Measurements from ENCODE around the gene KRT77.
"Not testable (repeated sequence)": the region's sequence is repeated elsewhere in the genome, so short reads cannot be mapped to it uniquely, and the experiment has no call there.

Gene KRT77

DNA sequence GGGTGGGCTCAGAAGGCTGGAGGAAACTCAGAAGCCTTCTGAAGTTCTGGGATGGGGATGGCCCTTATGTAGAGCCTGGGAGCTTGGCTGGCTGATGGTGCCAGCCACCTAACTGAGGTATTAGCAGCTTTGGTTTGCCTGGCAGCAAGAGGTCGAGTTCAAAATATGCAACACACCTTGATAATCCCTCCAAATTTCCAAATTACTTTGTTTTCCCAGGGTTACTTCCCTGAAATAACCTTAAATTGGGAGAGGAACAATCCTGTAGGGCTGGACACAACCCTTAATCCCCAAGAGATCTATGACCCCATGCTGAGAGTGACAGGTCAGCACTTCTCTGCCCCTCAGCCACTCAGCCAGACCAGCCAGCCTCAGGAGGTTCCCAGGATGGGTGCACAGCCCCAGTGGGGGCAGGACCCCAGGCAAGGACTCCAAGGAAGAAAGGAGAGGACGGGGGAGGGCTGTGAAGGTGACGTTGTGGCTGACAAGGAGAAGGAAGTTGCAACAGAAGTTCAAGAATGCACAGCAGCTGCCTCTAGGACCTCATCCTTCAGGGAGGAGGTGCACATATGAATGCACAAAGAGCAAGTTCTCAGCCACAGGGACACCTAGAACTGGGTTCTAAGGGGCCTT, 18.6 kb upstream of the KRT77 start:
- DNase-seq, result no peak

DNA sequence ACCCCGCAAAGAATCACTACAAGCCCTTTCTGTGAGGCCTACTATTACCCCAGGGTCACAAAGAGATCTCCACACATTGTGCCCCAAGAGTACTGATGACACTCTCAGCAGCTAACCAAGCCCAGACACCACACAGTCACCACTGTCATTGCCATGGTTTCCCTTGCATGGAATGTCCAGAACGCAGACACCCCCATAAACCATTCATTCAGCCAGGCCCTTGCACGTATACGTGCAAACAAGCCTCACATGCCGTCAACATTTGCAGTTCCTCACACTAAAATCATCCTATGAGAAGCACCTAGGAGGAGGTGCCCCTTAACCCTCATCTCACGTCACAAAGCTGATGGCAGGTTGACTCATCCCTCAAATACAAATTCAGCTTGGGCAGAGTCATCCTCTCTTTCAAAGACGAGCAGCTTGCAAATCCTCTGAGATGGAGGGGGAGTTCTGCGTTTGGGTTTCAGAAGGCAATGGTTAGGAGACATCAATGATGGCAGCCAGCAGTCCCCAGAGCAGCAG, 17.1 kb upstream of the KRT77 start:
- no peak for DNase-seq

DNA sequence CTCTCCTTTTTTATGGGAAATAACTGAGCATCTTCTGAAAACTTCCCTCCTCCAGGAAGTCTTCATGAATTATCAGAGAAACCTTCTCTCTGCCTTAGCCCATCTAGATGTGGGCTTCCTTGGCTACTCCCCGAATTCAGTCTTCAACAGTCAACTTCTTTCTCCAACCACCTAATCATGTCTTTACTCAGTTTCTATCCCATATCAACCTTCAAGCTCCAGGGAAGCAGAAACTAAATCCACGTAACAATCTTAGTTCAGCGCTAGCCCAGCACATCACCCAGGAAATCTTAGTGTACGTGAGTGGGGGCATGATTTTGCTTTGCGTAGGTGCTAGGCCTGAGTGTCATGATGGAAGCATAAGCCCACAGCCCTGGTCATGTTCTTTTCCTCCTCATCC, 12.7 kb upstream of the KRT77 start:
- no peak for DNase-seq

DNA sequence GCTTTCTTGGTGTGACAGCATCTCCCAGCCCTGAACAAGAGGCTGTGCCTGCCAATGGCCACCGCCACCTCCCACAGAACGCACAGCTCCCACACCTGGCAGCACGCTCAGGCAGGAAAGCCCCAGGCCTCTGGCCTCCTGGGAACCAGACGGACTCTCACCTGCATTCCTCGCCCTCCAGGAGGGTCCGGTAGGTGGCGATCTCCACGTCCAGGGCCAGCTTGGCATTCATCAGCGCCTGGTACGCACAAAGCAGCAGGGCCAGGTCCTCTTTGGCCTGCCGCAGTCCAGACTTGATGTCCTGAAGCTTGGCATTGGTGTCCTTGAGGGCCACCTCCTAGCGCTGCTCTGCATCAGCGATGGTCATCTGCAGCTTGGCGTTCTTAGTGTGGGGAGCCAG, 12.1 kb upstream of the KRT77 start:
- no peak for DNase-seq

DNA sequence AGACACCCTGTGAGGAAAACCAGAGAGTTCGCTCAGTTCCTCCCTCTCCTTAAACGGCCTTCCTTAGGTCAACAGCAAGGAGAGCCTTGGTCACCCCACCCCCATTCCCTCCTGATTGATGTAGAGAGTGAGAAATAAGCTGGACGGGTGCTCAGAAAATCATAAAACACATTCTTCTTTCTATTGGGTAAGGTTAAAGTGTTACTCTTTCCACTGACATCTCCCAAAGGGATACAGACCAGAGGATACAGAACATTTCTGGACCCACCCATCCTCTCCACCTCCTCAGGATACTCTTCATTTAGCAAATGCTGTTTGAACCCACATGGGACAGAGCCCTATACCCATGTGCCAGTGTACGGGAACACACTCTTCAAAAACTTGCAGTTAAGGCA, 11.6 kb upstream of the KRT77 start:
- no peak for DNase-seq

DNA sequence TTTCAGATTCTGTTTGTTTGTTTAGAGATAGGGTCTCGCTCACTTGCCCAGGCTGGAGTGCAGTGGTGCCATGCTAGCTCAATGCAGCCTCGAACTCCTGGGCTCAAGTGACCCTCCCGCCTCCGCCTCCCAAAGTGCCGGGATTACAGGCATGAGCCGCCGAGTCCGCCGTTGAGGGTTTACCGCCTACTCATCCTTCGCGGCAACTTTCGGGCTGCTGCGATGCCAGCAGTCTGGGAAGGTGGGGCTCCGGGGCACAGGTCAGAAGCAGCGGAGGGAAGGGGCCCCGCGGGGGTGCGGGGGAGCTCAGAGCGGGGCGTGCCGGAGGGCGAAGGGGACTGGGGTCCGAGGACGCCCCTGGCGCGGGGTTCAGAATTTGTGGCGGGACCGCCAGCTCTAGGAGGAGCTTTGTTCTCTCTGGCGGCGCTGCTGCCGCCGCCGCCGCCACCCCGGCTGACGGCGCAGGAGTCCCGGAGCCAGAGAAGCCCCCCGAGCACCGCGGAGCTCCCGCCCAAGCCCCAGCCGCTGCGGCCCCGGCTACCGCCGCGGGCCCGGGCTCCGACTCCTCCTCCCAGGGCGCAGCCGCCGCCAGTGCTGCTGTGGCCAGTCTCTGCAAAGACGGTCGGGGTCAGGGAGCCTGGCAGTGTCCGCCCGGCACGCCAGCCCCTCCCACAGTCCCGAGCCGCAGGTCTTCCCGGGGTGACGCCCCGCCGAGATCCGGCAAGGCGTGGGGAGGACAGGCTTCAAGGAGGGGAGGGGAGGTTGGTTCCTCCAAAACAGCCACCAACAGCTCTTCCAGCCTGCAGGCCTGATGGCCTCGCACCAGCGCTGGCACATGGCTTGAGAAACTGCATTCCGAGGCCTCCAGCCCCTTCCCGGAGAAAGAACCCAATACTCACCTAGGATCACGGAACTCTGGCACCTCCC, 10.9 kb upstream of the KRT77 start:
- DNase-seq, result peak; percentile 26 to 36

DNA sequence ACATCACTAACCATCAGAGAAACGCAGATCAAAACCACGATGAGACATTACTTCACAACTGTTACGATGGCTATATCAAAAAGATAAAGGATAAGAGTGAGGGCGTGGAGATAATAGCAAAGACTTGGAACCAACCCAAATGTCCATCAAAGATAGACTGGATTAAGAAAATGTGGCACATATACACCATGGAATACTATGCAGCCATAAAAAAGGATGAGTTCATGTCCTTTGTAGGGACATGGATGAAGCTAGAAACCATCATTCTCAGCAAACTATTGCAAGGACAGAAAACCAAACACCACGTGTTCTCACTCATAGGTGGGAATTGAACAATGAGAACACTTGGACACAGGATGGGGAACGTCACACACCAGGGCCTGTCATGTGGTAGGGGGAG, 8.8 kb upstream of the KRT77 start:
- not testable (repeated sequence) for DNase-seq

DNA sequence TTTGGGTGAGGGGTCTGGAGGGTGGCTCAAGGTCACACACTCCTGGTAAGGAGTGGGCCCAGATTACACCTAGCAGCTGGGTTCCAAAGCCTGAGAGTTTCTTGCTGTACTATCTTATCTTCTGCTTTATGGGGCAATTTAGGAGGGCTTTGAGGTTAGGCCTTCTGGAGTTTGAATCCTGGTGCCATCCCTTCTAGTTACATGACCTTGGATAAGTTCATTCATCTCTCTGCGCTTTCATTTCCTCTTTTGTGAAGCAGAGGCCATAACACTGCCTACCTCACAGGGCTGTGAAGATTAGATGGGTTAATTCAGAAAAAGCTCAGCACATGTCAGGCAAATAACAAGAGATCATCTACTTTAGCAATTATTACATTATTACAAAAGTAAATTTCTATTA, 7.4 kb upstream of the KRT77 start:
- no peak for DNase-seq

DNA sequence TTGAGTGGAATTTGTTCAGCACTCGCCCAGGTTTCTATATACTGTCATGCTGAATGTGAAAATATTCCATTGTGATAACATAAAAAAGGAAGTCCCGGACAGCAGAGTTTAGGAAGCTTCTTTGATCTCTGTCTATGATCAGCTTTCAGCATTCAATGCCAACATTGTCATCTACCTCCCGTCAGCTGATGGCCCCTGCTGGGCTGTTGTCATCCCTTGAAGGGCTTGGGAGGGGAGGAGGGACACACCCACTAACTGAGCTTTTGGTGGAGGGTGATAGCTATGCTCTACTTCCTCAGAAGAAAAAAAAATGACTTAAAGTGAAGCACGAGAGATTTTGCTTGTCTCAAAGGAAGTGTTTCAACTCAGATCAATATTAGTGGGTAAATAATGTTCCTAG, 4.7 kb upstream of the KRT77 start:
- DNase-seq, result no peak

DNA sequence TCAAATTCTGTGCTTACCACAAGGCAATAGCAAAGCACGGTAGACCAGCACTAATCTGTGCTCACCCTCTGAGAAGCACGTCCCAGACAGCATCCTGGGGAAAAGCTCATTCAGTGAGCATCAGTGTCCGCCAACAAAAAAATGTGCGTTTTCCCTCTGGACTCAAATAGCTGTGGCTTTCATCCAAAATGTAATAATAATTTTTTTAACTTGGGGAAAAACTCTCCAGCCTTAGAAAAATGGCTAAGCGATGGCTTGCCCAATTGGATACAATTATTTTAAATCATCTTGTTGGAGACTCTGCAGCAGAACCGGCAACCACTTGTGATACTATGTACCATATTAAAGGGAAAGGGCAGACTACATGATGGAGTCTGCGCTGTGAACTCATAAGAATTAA, 1.1 kb upstream of the KRT77 start:
- DNase-seq, result no peak

DNA sequence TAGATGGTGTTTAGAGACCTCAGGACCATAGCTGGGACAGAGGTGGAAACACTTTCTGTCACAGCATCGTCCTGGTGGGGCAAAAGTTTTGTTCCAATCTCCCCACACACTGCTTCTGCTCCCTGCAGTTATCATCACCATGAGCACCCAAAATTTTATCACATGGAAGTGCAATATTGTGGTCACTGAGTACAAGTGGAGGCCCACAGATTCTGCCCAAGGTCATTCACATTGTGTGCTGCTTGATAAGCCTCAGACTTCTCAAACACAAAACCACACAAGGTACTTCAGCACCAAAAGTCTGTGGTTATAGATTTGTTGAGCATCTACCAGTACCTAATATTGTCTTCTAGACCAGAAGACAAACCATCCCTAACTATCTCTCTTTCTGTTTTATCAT, 554 bp upstream of the KRT77 start:
- DNase-seq, result no peak

DNA sequence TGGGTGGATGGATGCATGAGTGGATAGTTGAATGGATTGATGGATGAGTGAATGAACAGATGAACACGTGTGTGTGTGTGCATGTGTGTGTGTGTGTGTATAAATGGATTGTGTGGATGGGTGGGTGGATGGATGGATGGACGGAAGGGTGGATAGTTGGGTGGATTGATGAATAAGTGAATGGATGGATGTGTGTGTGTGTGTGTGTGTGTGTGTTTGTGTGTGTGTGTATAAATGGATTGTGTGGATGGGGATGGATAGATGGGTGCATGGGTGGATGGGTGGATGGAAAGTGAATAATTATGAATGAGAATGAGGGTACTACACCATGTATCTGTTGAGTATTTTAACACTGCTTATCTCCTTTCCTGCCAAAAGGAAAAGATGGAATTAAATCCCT, 986 bp downstream of the KRT77 start:
- no peak for DNase-seq

DNA sequence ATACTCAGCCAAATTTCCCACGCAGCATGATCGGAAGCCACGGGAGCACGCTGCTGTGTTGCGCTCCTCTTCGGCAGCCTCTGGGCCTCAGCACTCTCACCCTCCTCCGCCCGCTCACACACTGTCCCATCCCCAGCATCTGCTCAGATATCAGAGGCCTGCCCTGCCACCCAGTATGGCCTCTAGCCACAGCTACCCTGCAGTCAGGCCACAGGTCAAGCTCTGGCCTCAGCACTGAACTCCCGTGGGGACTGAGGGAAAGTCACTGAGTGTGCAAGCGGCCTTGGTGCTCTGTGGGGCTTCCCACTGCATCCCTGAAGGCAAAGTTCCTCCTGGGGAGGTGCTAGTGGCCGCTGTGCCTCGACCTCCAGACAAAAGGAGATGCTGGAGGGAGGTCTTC, 2.0 kb downstream of the KRT77 start:
- DNase-seq, result no peak

DNA sequence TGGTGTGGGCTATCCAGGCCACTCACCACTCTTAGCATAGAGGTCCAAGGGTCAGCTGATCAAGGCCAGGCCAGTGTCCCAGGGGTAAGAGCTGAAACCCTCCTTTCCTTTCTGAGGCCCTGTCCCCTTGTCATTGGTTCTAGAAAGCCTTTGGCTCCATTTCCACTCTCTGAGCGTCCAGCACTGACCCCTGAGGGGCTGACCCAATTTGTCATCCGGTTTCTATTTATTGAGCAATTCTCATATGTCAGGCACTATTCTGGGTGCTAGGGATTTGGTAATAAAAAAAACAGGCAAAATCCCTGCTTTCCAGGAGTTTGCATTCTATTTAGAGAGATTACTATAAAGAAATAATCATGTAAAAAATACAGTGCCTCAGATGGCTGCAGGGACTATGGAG, 3.4 kb downstream of the KRT77 start:
- DNase-seq, result no peak

DNA sequence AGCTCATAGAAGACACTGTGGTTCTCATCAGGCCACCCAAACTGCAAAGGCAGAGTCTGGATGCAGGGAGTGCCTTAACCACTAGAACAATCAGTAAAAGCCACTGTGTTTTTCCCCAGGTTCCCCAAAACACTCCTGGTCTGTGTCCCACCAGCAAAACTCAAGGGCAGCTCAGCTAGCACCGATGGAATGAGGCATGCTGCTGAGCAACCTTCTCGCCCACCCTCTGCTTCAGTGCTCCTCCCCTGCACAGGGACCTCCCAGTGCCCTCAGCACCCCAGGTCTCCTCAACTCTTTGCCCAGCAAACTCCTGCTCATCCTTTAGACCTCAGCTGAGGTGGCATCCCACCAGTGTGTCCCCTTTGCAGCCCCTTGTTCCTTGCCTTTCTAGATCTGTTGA, 4.0 kb downstream of the KRT77 start:
- DNase-seq, result no peak

DNA sequence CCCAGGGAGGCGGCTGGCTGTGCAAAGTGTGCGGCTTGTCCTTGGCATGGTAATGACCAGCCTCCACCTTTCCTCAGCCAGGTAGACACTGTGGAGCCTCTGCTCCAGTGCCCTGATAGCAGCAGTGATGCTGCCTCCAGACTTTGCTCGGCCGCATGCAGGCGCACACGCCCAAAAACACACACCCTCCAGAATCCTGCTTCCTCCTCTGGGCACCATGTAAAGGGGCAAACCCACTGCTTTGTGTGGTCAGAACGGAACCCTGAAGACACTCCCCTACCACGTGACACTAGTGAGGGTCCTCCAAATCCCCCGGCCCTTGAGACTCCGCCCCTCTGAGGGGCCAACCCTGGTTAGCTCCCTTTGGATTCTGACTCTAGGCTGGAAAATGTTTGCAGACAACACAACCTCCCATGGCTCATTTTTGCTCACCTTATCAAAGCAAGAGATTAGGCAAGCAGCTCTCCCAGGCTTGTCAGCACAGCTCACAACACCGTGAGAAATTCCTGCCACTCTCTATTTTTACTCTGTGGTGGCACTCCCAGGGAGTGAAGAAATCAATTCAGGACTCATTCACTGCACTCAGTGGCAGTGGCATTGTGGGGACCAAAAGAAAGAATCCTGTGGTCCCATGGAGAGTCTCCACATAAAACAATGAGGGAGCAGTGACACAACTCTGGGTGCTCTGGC, 4.5 kb downstream of the KRT77 start:
- no peak for DNase-seq

DNA sequence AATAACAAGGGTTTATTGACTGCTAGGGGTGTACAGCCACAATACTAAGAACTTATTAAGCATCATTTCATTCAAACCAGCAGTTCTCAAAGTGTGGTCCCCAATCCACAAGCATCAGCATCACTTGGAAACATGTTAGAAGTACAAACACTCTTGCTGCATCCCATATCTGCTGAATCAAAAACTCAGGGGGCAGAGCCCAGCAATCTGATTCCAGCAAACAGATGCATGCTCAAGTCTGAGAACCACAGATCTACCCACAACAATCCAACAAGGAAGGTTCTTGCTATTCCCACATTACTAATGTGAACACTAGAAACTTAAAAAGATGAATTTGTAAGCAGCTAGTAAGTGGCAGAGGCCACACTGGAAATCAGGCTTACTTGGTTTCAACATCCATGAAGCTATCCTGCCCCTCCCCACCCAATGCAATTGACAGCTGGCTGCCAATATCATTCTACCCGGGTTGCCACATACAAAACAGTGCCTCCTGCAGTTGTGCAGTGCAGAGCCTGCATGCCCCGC, 6.2 kb downstream of the KRT77 start:
- no peak for DNase-seq

DNA sequence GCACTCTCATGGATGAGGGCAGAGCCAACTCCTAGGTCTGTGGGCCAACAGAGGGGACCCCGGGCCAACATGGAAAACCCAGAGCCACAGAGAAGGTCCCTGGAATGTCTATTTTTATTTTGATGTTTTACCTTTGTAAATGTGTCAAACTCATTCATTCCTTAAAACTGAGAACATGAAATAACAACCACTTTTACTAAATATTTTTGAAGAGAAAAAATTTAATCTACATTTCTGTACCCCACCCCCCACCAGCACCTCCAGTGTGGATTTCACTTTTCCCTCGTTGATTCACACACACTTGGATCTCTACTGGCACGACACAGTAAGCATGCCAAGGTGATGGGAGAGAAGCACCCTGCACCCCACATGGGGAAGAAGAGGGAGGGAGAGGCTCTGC, 6.7 kb downstream of the KRT77 start:
- DNase-seq, result no peak

DNA sequence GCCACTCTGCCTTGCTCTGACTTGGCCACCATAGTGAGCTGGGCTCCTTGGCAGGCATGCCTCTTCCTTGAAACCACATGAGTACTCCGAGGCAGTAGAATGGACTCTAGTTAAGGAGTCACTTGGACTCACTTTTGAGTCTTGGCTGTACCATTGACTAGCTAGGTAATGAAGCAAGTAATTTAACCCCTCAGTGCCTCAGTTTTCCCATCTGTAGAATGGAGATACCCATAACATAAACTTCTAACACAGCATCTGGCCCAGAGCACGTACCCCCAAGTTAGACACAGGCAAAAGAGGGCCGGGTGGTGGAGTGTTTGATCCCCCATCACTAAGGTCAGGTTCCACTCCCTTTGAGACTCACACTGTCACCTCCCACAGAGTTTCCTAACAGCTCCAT, 8.3 kb downstream of the KRT77 start:
- DNase-seq, result no peak

DNA sequence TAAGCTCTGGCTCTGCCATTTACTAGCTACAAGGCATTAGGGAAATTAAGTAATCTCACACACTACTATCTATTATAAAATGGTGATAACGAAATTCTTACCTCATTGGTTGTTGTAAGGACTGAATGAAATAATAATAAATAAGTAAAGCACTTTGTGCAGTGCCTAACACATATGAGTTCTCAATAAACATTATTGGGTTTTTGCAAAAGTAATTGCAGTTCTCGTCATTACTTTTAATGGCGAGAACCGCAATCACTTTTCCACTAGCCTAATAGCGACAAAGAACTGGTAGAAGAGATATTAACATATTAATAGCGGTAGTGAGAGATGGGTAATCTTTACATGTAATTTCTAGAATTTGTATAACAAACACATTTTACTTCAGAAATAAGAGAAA, 9.2 kb downstream of the KRT77 start:
- DNase-seq, result no peak

DNA sequence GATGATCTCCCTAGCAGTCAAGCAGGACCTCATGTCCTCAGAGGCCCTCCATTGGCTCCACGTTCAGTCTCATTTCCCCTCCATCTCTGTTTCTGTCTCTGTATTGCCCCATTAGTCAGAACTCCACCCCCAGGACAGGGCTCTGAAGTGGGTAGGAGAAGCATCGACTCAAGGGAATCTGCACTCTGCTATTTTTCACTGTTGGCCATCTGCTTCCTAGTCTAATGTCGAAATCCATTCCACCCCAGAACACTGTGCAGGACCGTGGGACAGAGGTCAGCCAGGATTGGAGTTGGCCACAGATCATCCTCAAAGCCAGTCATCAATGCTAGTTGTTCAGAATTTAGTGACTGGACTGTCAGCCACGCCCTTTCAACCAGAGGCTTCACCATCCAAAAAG, 10.1 kb downstream of the KRT77 start:
- no peak for DNase-seq

DNA sequence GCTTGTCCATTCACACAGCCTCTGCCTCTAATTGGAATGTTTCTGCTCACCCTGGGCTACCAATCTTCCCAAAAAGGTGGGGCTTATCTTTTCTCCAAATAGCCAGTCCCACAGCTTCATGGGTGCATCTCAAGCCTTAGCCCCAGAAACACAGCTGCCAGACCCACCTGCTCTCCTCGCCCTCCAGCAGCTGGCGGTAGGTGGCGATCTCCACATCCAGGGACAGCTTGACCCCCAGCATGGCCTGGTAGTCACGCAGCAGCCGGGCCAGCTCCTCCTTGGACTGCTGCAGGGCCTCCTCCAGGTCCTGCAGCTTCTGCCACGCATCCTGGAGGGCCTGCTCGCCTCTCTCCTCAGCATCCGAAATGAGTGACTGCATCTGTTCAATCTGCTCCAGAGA, 11.1 kb downstream of the KRT77 start:
- DNase-seq, result no peak

DNA sequence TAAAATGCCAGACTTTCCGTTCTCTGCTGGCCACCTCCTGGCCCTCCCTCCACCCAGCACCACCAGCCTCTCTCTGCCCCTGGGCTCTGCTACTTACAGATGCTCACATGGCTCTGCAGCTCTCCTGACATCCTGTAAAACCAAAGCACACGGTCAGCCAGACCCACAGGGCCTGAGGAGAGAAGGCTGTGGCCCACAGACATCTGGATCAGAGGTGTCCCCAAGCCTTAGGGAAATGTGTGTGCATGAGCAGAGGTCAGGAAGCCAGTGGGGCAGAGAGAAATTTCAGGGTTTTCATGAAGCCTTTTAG, 11.5 kb downstream of the KRT77 start:
- DNase-seq, result no peak

Data from activated CD4-positive, alpha-beta T cell treated with anti-CD3 and anti-CD28 coated beads for 4 hours (primary cell).